ENCODE measurements around the gene TSPYL2. TPM values are rescaled to one million over a fixed set of nuclear protein-coding genes. Genes with fewer than 3 reads are reported as not detected.

Gene TSPYL2
- total RNA-seq, 8 experiments from 2014 or later = 14.9 to 66.1 (median 31.3) TPM

DNA sequence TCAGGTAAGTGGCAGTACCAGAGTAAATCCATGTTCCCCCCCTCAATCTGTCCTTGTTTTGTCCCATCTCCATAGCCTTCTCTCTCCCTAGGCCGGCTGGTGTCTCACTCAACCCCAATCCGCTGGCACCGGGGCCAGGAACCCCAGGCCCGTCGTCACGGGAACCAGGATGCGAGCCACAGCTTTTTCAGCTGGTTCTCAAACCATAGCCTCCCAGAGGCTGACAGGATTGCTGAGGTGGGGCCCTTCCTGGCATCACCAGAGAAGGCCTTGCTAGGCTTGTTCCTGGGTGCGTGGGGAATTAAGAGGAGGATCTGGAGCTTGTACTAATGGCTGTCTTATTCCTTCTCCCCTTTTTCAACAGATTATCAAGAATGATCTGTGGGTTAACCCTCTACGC lies 2.7 kb downstream of the TSPYL2 start:
- no peak overlapping the region for H3K27ac ChIP-seq
- in situ Hi-C loops (cut with MboI; ENCODE audit: low pct_unique_long_range_greater_than_20kb in 2 of 9, low sequenced_read_pairs in 9 of 9, unreplicated experiment in 9 of 9) = no loop called here
- WGBS, 10 experiments = 88 to 100% methylated on average over 1 to 4 of the region's 9 CpGs; no CpG with 5 or more reads in 8 of the 10 experiments
- peaks cover 11 to 28% of the 10 kb centered on the region in 2 donors for H3K4me1 ChIP-seq (replicated peaks in 1 of 2)
- H3K4me3 ChIP-seq = no peak overlapping the region
- no peak for ATAC-seq (replicated peaks in 6 of 8)

DNA sequence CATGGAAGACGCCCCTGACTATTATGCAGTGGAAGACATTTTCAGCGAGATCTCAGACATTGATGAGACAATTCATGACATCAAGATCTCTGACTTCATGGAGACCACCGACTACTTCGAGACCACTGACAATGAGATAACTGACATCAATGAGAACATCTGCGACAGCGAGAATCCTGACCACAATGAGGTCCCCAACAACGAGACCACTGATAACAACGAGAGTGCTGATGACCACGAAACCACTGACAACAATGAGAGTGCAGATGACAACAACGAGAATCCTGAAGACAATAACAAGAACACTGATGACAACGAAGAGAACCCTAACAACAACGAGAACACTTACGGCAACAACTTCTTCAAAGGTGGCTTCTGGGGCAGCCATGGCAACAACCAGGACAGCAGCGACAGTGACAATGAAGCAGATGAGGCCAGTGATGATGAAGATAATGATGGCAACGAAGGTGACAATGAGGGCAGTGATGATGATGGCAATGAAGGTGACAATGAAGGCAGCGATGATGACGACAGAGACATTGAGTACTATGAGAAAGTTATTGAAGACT lies 3.6 kb downstream of the TSPYL2 start:
- no peak for ATAC-seq (replicated peaks in 6 of 8)
- Histone ChIP-seq H3K4me3 (no peak overlapping the region), H3K4me1 (replicated peaks in 1 of 2) (peaks cover 9 to 25% of the 10 kb centered on the region in 2 donors), H3K27ac (no peak overlapping the region)
- in situ Hi-C loops (cut with MboI; ENCODE audit: low pct_unique_long_range_greater_than_20kb in 2 of 9, low sequenced_read_pairs in 9 of 9, unreplicated experiment in 9 of 9) = no loop called here
- WGBS, 10 experiments = 70 to 88% (median 76%) methylated on average over 8 to 17 of the region's 17 CpGs; no CpG with 5 or more reads in 7 of the 10 experiments

DNA sequence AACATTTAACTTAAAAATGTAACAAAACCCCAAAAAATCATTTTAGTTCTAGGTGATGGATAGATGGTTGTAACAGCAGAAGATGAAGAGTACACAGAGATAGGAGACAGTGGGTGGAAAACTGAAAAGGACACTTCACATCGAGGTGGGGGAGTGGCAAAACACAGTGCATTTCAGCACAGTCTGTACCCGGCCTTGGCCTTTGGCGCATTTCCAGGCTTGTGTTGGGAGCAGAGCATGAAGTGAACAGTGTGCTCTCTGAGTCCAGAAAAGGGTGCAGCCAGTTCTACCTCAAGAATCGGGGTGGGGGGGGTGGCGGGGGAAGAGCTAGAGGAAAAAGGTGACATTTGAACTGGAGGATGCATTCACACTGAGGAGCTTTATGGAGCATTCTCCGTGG lies 4.3 kb downstream of the TSPYL2 start:
- ATAC-seq (replicated peaks in 6 of 8) = no peak
- H3K4me1 ChIP-seq (replicated peaks in 1 of 2) = peaks cover 8 to 22% of the 10 kb centered on the region in 2 donors
- no peak overlapping the region for H3K4me3 ChIP-seq
- H3K27ac ChIP-seq = no peak overlapping the region
- in situ Hi-C loops (cut with MboI; ENCODE audit: low pct_unique_long_range_greater_than_20kb in 2 of 9, low sequenced_read_pairs in 9 of 9, unreplicated experiment in 9 of 9) = no loop called here
- WGBS, 10 experiments = 75 to 100% (median 100%) methylated on average over 1 to 2 of the region's 6 CpGs; no CpG with 5 or more reads in 7 of the 10 experiments

DNA sequence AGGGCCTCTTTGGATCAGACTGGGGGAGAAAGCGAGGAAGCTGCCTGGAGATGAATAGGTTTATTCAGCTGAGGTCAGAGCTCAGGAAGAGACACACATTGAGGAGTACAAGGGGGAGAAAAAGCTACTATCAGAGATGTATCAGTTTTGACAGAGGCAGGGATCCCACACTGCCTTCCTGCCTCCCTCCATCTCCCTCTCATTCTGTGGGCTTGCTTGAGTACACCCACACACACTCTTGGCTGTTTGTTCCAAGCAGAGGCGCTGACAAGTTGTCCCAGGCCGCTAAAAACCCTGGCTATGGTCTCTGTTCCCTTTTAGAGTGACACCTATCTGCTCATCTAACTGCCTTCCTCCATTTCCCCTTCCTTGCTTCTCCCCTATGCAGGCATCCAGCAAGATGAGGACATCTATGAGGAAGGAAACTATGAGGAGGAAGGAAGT lies 5.2 kb downstream of the TSPYL2 start:
- in situ Hi-C loops (cut with MboI; ENCODE audit: low pct_unique_long_range_greater_than_20kb in 2 of 9, low sequenced_read_pairs in 9 of 9, unreplicated experiment in 9 of 9) = no loop called here
- Histone ChIP-seq H3K4me3 (no peak overlapping the region), H3K27ac (no peak overlapping the region), H3K4me1 (replicated peaks in 1 of 2) (peaks cover 8 to 22% of the 10 kb centered on the region in 2 donors)
- ATAC-seq (replicated peaks in 6 of 8) = no peak
- 24% methylated on average over 2 of the region's 3 CpGs; no CpG with 5 or more reads in 9 of the 10 experiments for WGBS, 10 experiments

DNA sequence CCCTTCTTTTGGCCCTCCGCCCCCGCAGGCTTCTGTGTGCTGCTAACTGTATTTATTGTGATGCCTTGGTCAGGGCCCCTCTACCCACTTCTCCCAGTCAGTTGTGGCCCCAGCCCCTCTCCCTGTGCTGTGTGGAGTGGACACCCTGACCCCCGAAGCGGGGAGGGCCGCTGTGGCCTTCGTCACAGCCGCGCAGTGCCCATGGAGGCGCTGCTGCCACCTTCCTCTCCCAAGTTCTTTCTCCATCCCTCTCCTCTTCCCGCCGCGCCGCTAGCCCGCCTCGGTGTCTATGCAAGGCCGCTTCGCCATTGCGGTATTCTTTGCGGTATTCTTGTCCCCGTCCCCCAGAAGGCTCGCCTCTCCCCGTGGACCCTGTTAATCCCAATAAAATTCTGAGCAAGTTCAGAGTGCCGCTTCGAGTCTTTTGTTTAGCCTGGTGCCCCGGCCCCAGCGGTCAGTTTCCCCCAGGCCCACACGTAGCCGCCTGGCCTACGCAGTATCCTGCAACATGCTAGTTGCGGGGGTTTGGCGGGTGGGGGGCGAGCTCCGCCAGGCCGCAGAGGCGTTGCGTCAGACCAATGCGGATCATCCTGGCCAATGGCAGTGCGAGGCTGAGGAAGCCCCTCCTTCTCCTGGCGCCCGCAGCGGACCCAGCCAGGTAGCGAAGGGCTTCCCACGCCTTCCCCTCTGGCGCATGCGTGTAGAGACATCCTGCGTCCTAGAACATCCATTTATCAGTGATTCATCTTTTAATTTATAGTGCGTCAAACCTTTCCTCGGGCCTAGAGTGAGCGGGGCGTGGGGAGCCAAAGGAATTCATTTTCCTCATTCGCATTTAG lies 6.2 kb downstream of the TSPYL2 start:
- peak; percentile 28 to 91 (median 86) for ATAC-seq (replicated peaks in 6 of 8)
- WGBS, 10 experiments = 0 to 33% (median 4%) methylated on average over 2 to 18 of the region's 51 CpGs; no CpG with 5 or more reads in 5 of the 10 experiments
- Histone ChIP-seq H3K4me1 (replicated peaks in 1 of 2) (peaks cover 8 to 22% of the 10 kb centered on the region in 2 donors), H3K27ac (peak overlapping the region; percentile 87 to 94), H3K4me3 (peak overlapping the region; percentile 27 to 38 (median 34))
- in situ Hi-C loops (cut with MboI; ENCODE audit: low pct_unique_long_range_greater_than_20kb in 2 of 9, low sequenced_read_pairs in 9 of 9, unreplicated experiment in 9 of 9) = no loop called here

DNA sequence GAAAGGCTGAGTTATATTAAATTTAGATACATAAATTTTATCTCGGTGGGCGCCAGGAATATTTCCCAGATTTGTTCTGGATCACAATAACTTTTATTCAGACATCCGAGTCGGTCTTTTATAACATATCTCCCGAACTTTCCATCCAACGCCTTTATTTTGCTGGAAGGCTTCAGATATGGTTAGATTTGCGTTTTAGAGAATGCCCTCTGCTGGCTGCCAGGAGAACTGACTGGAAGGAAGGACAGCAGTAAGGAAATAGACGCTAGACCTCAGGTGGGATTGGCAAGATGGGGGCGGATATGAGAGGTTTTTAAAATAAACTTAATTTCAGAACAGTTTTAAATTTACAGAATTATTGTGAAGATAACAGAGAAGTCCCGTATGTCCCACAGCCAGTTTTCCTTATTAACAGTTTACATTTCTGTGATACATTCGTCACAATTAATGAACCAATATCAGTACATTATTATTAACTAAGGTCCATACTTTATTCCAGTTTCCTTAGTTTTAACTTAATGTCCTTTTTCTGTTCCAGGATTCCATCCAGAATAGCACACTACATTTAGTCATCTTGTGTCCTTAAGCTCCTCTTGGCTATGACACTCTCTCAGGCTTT lies 7.2 kb downstream of the TSPYL2 start:
- in situ Hi-C loops (cut with MboI; ENCODE audit: low pct_unique_long_range_greater_than_20kb in 2 of 9, low sequenced_read_pairs in 9 of 9, unreplicated experiment in 9 of 9) = no loop called here
- ATAC-seq (replicated peaks in 6 of 8) = peak in 1 of 8 experiments; percentile 2

DNA sequence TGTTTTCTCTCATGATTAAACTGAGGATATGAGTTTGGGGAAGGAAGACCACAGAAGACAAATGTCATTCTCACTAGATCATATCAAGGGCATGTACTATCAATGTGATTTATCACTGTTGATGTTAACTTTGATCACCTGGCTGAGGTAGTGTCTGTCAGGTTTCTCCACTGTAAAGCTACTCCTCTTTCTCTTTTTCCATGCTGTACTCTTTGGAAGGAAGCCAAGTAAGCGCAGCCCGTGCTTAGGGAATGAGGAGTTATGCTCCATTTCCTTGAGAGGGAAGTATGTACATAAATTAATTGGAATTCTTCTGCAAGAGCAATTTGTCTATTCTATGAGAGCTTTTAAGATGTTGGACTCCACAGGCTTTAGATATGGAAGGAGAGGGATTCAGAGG lies 7.8 kb downstream of the TSPYL2 start:
- WGBS, 10 experiments = 0% methylated on average over 2 of the region's 2 CpGs; no CpG with 5 or more reads in 9 of the 10 experiments
- no peak overlapping the region for H3K4me3 ChIP-seq
- H3K27ac ChIP-seq = no peak overlapping the region
- no peak for ATAC-seq (replicated peaks in 6 of 8)
- H3K4me1 ChIP-seq (replicated peaks in 1 of 2) = peaks cover 8 to 15% of the 10 kb centered on the region in 2 donors
- in situ Hi-C loops (cut with MboI; ENCODE audit: low pct_unique_long_range_greater_than_20kb in 2 of 9, low sequenced_read_pairs in 9 of 9, unreplicated experiment in 9 of 9) = no loop called here

More for the DNA sequence above, 7.2 kb downstream of the TSPYL2 start:
- peak overlapping the region; percentile 27 to 38 (median 34) for H3K4me3 ChIP-seq
- 0 to 50% (median 20%) methylated on average over 1 to 8 of the region's 11 CpGs; no CpG with 5 or more reads in 3 of the 10 experiments for WGBS, 10 experiments
- H3K4me1 ChIP-seq (replicated peaks in 1 of 2) = peaks cover 8 to 15% of the 10 kb centered on the region in 2 donors
- peak overlapping the region; percentile 68 to 74 for H3K27ac ChIP-seq

DNA sequence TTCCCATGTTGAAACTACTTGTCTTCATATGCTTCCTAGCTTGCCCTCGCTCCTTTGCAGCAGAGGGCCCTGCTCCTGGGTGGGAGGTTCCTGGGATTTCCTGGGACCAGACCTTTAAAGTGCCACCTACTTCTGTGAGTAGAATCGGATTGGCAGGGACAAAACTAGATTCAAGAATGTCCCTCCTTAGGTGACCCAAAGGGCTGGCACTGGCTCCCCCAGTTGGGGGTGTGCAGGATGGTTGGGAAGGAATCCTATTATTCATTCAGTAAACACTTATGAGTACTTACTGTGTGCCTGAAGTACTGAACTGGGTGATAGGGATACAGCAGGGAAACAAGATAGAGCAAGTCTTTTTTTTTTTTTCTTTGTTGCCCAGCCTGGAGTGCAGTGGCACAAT lies 9.2 kb downstream of the TSPYL2 start:
- Histone ChIP-seq H3K4me1 (replicated peaks in 1 of 2) (peaks cover 8 to 15% of the 10 kb centered on the region in 2 donors), H3K27ac (no peak overlapping the region), H3K4me3 (no peak overlapping the region)
- WGBS, 10 experiments = 60 to 80% methylated on average over 1 of the region's 2 CpGs; no CpG with 5 or more reads in 8 of the 10 experiments
- ATAC-seq (replicated peaks in 6 of 8) = no peak
- in situ Hi-C loops (cut with MboI; ENCODE audit: low pct_unique_long_range_greater_than_20kb in 2 of 9, low sequenced_read_pairs in 9 of 9, unreplicated experiment in 9 of 9) = no loop called here

DNA sequence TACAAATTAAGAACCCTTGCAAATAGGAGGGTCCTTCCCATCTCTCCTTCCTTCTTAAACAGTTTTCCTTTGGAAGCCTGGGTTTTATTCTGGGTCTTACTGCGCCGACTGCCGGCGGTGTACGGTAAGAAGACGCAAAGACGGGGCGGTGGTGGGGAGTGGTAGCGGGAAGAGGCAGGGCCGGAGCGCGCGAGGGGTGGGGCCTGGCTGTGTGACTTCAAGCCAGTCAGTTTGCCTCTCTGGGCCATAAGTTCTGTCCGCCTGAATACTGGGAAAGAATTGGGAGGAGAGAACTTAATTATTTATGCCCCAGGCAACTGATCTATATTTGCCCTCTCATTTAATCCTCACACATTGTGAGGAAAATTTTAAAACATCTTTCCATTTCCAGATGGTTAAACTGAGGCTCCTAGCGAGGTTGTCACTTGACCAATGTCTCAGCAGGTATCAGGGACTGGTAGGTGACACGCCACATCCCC lies 11.0 kb downstream of the TSPYL2 start:
- in situ Hi-C loops (cut with MboI; ENCODE audit: low pct_unique_long_range_greater_than_20kb in 2 of 9, low sequenced_read_pairs in 9 of 9, unreplicated experiment in 9 of 9) = no loop called here
- H3K4me1 ChIP-seq (replicated peaks in 1 of 2) = peaks cover 2% of the 10 kb centered on the region in 2 donors
- H3K27ac ChIP-seq = peak overlapping the region; percentile 70 to 85
- peak; percentile 12 to 44 (median 34) for ATAC-seq (replicated peaks in 6 of 8)
- H3K4me3 ChIP-seq = peak overlapping the region; percentile 31 to 84 (median 52)
- 0 to 7% methylated on average over 2 to 3 of the region's 16 CpGs; no CpG with 5 or more reads in 8 of the 10 experiments for WGBS, 10 experiments

DNA sequence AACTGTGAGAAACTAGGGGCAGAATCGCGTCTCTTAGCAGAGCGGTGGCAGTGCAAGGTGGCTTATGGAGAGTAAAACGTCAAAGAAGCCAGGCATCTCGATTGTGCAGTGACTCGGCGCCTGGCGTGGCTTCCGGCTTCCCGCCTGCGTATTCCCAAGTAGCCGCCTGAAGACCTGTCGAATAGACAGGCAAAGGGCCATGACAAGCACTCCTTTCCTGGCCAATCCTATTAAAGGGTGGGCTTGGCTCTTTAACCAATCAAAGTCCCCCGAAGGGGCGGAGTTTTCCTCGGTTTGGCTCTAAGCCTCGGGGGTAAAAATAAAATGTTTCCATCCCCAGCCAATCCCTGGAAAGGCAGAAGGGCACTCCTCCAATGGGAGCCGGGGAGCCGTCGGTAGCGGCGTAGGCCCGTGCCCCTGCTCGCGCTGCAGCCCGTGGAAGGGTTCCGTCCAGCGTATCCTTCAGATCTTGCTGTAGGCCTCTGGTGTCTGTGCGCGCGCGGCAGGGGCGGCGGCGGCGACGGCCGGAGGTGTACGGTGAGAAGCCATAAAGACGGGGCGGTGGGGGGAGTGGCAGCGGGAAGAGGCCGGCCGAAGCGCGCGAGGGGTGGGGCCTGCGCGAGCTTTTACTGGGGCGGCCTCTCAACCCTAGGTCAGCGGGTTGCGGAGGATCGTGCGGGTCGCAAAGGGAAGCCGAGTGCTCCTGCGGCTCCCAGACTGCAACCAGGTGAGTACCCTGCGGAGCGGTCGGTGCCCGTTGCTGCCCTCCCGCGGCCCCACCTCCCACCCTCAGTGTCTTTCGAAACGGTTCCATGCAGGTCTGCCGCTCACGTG lies 11.8 kb downstream of the TSPYL2 start, which contains the start of gene KANTR:
Gene KANTR (plus strand): TSS at position 395 of the 834 bp plus-strand sequence. CDS start 30,131 bp downstream, outside the sequence.
- peak; percentile 81 to 93 (median 90) for ATAC-seq (replicated peaks in 6 of 8)
- in situ Hi-C loops (cut with MboI; ENCODE audit: low pct_unique_long_range_greater_than_20kb in 2 of 9, low sequenced_read_pairs in 9 of 9, unreplicated experiment in 9 of 9) = no loop called here
- Histone ChIP-seq H3K4me3 (peak within 1 kb of the TSS; percentile 45 to 84 (median 56)), H3K27ac (peak within 1 kb of the TSS; percentile 79 to 85), H3K4me1 (replicated peaks in 1 of 2) (no peaks in the 10 kb centered on the region)
- WGBS, 10 experiments = 19% methylated on average over 7 of the region's 67 CpGs; no CpG with 5 or more reads in 9 of the 10 experiments

DNA sequence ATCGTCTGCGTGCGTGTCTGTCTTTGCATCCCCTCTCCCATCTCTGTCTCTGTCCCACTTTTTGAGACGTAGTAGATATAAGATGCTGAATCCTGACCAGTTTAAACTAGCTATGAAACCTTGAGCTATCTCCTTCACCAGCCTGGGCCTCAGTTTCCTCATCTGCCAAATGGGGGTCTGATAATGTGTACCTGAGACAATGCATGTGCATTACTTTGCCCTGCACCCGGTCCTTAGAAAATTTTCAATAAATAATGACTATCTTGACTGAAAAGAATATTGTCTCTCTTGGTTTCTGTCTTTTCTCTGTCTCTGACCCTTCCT lies 12.4 kb downstream of the TSPYL2 start:
- Histone ChIP-seq H3K4me1 (replicated peaks in 1 of 2) (no peaks in the 10 kb centered on the region), H3K27ac (peak overlapping the region; percentile 73 to 79), H3K4me3 (peak overlapping the region; percentile 45 to 84 (median 56))
- in situ Hi-C loops (cut with MboI; ENCODE audit: low pct_unique_long_range_greater_than_20kb in 2 of 9, low sequenced_read_pairs in 9 of 9, unreplicated experiment in 9 of 9) = no loop called here
- ATAC-seq (replicated peaks in 6 of 8) = no peak
- WGBS, 10 experiments = 0 to 16% methylated on average over 1 to 3 of the region's 5 CpGs; no CpG with 5 or more reads in 8 of the 10 experiments

DNA sequence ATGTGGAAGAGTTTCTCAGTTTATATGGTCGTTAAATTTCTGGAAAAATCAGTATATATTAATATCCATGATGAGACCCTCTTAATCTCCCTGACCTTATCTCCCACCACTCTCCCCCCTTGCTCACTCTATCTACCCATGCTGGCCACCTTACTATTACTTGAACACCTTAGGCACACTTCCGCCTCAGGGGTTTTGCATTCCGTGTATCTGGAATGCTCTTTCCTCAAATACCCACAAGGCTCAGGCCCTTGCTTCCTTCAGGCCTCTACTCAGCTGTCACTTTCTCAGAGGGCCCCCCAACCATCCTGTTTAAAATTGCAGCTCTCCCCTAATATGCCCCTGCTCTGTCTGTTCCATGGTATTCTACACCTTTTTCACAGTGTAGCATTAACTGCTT lies 13.6 kb downstream of the TSPYL2 start:
- Histone ChIP-seq H3K4me3 (no peak overlapping the region), H3K27ac (no peak overlapping the region), H3K4me1 (replicated peaks in 1 of 2) (no peaks in the 10 kb centered on the region)
- 0 to 100% (median 40%) methylated on average over 1 to 2 of the region's 3 CpGs; no CpG with 5 or more reads in 7 of the 10 experiments for WGBS, 10 experiments
- no peak for ATAC-seq (replicated peaks in 6 of 8)
- in situ Hi-C loops (cut with MboI; ENCODE audit: low pct_unique_long_range_greater_than_20kb in 2 of 9, low sequenced_read_pairs in 9 of 9, unreplicated experiment in 9 of 9) = no loop called here

Measured in motor neuron (in vitro differentiated cells).